ENCODE measurements around the gene HAUS1. TPM values are rescaled to one million over a fixed set of nuclear protein-coding genes. Genes with fewer than 3 reads are reported as not detected.

HAUS1 gene
- total and polyA plus RNA-seq, 2 experiments from 2014 or later, result 163 to 216 TPM

DNA sequence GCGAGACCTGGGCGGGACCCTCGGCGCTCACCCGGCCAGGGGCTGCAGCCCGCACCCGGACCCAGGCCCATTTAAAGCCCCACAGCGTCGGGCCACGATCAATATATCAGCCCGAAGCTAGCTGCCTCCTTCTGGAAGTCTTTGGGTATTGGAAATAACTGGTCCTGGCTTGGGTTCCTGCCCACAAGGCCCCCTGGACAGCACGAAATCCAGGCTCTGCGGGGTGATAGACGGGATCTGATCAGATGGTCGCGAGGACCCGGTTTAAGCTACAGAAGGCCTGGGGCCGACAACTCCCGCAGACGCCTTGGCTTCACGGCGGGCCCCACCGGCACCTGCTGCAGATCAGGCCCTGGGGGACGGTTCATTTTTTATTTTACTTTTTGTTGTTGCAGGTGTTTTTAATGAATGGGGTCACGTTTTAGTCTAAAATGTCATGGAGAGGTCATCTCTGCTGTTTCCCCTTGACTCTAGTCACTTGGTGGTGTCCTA lies 31.8 kb upstream of the HAUS1 start (continued):
- TF ChIP-seq, protein P1, sequence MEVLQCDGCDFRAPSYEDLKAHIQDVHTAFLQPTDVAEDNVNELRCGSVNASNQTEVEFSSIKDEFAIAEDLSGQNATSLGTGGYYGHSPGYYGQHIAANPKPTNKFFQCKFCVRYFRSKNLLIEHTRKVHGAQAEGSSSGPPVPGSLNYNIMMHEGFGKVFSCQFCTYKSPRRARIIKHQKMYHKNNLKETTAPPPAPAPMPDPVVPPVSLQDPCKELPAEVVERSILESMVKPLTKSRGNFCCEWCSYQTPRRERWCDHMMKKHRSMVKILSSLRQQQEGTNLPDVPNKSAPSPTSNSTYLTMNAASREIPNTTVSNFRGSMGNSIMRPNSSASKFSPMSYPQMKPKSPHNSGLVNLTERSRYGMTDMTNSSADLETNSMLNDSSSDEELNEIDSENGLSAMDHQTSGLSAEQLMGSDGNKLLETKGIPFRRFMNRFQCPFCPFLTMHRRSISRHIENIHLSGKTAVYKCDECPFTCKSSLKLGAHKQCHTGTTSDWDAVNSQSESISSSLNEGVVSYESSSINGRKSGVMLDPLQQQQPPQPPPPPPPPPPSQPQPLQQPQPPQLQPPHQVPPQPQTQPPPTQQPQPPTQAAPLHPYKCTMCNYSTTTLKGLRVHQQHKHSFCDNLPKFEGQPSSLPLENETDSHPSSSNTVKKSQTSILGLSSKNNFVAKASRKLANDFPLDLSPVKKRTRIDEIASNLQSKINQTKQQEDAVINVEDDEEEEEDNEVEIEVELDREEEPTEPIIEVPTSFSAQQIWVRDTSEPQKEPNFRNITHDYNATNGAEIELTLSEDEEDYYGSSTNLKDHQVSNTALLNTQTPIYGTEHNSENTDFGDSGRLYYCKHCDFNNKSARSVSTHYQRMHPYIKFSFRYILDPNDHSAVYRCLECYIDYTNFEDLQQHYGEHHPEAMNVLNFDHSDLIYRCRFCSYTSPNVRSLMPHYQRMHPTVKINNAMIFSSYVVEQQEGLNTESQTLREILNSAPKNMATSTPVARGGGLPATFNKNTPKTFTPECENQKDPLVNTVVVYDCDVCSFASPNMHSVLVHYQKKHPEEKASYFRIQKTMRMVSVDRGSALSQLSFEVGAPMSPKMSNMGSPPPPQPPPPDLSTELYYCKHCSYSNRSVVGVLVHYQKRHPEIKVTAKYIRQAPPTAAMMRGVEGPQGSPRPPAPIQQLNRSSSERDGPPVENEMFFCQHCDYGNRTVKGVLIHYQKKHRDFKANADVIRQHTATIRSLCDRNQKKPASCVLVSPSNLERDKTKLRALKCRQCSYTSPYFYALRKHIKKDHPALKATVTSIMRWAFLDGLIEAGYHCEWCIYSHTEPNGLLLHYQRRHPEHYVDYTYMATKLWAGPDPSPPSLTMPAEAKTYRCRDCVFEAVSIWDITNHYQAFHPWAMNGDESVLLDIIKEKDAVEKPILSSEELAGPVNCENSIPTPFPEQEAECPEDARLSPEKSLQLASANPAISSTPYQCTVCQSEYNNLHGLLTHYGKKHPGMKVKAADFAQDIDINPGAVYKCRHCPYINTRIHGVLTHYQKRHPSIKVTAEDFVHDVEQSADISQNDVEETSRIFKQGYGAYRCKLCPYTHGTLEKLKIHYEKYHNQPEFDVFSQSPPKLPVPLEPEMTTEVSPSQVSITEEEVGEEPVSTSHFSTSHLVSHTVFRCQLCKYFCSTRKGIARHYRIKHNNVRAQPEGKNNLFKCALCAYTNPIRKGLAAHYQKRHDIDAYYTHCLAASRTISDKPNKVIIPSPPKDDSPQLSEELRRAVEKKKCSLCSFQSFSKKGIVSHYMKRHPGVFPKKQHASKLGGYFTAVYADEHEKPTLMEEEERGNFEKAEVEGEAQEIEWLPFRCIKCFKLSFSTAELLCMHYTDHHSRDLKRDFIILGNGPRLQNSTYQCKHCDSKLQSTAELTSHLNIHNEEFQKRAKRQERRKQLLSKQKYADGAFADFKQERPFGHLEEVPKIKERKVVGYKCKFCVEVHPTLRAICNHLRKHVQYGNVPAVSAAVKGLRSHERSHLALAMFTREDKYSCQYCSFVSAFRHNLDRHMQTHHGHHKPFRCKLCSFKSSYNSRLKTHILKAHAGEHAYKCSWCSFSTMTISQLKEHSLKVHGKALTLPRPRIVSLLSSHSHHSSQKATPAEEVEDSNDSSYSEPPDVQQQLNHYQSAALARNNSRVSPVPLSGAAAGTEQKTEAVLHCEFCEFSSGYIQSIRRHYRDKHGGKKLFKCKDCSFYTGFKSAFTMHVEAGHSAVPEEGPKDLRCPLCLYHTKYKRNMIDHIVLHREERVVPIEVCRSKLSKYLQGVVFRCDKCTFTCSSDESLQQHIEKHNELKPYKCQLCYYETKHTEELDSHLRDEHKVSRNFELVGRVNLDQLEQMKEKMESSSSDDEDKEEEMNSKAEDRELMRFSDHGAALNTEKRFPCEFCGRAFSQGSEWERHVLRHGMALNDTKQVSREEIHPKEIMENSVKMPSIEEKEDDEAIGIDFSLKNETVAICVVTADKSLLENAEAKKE (CRISPR knock-in tag; IDR thresholded peaks at IDR 0.05), result no peak
- TF ChIP-seq POLR2AphosphoS5 (IDR thresholded peaks at IDR 0.05; ENCODE audit: low read depth) (no peak), JUNB (IDR thresholded peaks at IDR 0.05; ENCODE audit: unreplicated experiment) (no peak), STAT1 (IDR thresholded peaks at IDR 0.05; ENCODE audit: unreplicated experiment) (no peak), NANOG (IDR thresholded peaks at IDR 0.05; ENCODE audit: borderline replicate concordance) (no peak), EZH2 (IDR thresholded peaks at IDR 0.05; ENCODE audit: low read depth, unreplicated experiment) (no peak), CREB1 (CRISPR knock-in tag; IDR thresholded peaks at IDR 0.05; ENCODE audit: low read depth) (no peak), ZNF331 (CRISPR knock-in tag; IDR thresholded peaks at IDR 0.05; ENCODE audit: low read depth) (no peak), ZNF114 (CRISPR knock-in tag; IDR thresholded peaks at IDR 0.05) (no peak)
- TF ChIP-seq, protein P2, sequence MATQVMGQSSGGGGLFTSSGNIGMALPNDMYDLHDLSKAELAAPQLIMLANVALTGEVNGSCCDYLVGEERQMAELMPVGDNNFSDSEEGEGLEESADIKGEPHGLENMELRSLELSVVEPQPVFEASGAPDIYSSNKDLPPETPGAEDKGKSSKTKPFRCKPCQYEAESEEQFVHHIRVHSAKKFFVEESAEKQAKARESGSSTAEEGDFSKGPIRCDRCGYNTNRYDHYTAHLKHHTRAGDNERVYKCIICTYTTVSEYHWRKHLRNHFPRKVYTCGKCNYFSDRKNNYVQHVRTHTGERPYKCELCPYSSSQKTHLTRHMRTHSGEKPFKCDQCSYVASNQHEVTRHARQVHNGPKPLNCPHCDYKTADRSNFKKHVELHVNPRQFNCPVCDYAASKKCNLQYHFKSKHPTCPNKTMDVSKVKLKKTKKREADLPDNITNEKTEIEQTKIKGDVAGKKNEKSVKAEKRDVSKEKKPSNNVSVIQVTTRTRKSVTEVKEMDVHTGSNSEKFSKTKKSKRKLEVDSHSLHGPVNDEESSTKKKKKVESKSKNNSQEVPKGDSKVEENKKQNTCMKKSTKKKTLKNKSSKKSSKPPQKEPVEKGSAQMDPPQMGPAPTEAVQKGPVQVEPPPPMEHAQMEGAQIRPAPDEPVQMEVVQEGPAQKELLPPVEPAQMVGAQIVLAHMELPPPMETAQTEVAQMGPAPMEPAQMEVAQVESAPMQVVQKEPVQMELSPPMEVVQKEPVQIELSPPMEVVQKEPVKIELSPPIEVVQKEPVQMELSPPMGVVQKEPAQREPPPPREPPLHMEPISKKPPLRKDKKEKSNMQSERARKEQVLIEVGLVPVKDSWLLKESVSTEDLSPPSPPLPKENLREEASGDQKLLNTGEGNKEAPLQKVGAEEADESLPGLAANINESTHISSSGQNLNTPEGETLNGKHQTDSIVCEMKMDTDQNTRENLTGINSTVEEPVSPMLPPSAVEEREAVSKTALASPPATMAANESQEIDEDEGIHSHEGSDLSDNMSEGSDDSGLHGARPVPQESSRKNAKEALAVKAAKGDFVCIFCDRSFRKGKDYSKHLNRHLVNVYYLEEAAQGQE (IDR thresholded peaks at IDR 0.05; ENCODE audit: unreplicated experiment), result no peak
- TF ChIP-seq, protein P3, sequence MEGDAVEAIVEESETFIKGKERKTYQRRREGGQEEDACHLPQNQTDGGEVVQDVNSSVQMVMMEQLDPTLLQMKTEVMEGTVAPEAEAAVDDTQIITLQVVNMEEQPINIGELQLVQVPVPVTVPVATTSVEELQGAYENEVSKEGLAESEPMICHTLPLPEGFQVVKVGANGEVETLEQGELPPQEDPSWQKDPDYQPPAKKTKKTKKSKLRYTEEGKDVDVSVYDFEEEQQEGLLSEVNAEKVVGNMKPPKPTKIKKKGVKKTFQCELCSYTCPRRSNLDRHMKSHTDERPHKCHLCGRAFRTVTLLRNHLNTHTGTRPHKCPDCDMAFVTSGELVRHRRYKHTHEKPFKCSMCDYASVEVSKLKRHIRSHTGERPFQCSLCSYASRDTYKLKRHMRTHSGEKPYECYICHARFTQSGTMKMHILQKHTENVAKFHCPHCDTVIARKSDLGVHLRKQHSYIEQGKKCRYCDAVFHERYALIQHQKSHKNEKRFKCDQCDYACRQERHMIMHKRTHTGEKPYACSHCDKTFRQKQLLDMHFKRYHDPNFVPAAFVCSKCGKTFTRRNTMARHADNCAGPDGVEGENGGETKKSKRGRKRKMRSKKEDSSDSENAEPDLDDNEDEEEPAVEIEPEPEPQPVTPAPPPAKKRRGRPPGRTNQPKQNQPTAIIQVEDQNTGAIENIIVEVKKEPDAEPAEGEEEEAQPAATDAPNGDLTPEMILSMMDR (conservative IDR thresholded peaks at IDR 0.05; ENCODE audit: low read depth in 2 of 2), result no peak

Measured in GM23338 (cell line).